Endothelial cell of umbilical vein (primary cell): Measurements from ENCODE around the gene UBTD2. TPM values are rescaled to one million over a fixed set of nuclear protein-coding genes. Genes with fewer than 3 reads are reported as not detected.

Source experiments
- BruUV-seq: library from RNA; stranded (reverse); fragments of 400-500 nt; replicated peaks from 2 replicates; lab custom pipeline; 2021; lab: Mats Ljungman, UMichigan
- CTCF ChIA-PET: fragments of 300-600, 350-600 bp; sonication (Branson Sonifier 250); formaldehyde crosslinking; loops from one replicate; lab custom pipeline; 2021; ENCODE audit warnings: antibody characterized with exemption, inconsistent platforms; lab: Charles Lee
- POLR2A ChIA-PET: fragments of 300-600, 350-600 bp; sonication (Branson Sonifier 250); formaldehyde crosslinking; loops from one replicate; lab custom pipeline; 2021; ENCODE audit warnings: antibody characterized with exemption, inconsistent platforms; lab: Charles Lee
- DNase-seq: peaks from one replicate; pipeline ENCODE4 v3.0.0-alpha.2; 2011; ENCODE audit warnings: low read depth, low spot score
- FAIRE-seq: peaks from 2 replicates; lab custom pipeline; 2011; peaks lifted over from hg19 to GRCh38; lab: Jason Lieb, UNC
- H2AFZ ChIP-seq: 2 replicates; pipeline ENCODE4 v1.6.0; 2012; ENCODE audit warnings: low read depth, low read length, control low read depth, inconsistent platforms
- H3K27ac ChIP-seq: 2 replicates; pipeline ENCODE4 v1.5.1; 2011; ENCODE audit warnings: low read depth, mild to moderate bottlenecking, control low read depth, low read length, moderate library complexity; ENCODE audit not compliant: insufficient read depth
- H3K27me3 ChIP-seq, 2 experiments: 2 replicates each; pipeline versions ENCODE4 v1.6.0 to v1.6.1; 2011; ENCODE audit warnings: low read length in 2 of 2, mixed read lengths in 1 of 2; ENCODE audit not compliant: control insufficient read depth in 2 of 2, insufficient read depth in 2 of 2
- H3K36me3 ChIP-seq, 2 experiments: 2 replicates in 1 of 2; 3 replicates in 1 of 2; pipeline ENCODE4 v1.5.1; 2011; ENCODE audit warnings: low read length in 2 of 2, mild to moderate bottlenecking in 1 of 2, moderate library complexity in 1 of 2; ENCODE audit not compliant: control insufficient read depth in 2 of 2, insufficient read depth in 2 of 2; ENCODE audit errors: extremely low read depth in 1 of 2
- H3K4me1 ChIP-seq: 3 replicates; pipeline ENCODE4 v1.5.1; 2011; ENCODE audit warnings: mild to moderate bottlenecking, low read length; ENCODE audit not compliant: control insufficient read depth, insufficient read depth; ENCODE audit errors: extremely low read depth
- H3K4me2 ChIP-seq: 2 replicates; pipeline ENCODE4 v1.6.1; 2011; ENCODE audit warnings: low read length, control low read depth, mixed read lengths; ENCODE audit not compliant: insufficient read depth
- H3K4me3 ChIP-seq, 3 experiments: fragments of 200-600 bp in 1 of 3; sonication (generic), shearing (Covaris generic) in 1 of 3; replicated peaks in 1 of 3; 2 replicates each; pipeline ENCODE4 v1.5.1; 2011 to 2016; ENCODE audit warnings: control low read depth in 3 of 3, low read length in 3 of 3, mild to moderate bottlenecking in 2 of 3, inconsistent platforms in 1 of 3, low read depth in 1 of 3, moderate library complexity in 1 of 3; ENCODE audit not compliant: insufficient read depth in 1 of 3
- H3K79me2 ChIP-seq: 2 replicates; pipeline ENCODE4 v1.6.0; 2012; ENCODE audit warnings: low read length, inconsistent platforms; ENCODE audit not compliant: control insufficient read depth, insufficient read depth
- H3K9ac ChIP-seq: replicated peaks from 2 replicates; pipeline ENCODE3; 2011; ENCODE audit warnings: low read length, control low read depth; ENCODE audit not compliant: insufficient read depth; ENCODE audit errors: extremely low read depth
- H3K9me1 ChIP-seq: replicated peaks from 3 replicates; pipeline ENCODE4 v1.6.0; 2011; ENCODE audit warnings: mild to moderate bottlenecking, low read length; ENCODE audit not compliant: control insufficient read depth, insufficient read depth; ENCODE audit errors: extremely low read depth
- H3K9me3 ChIP-seq: replicated peaks from 2 replicates; pipeline ENCODE4 v1.5.1; 2012; ENCODE audit warnings: low read length, inconsistent platforms; ENCODE audit not compliant: control insufficient read depth, insufficient read depth
- H4K20me1 ChIP-seq: replicated peaks from 2 replicates; pipeline ENCODE3; 2011; ENCODE audit warnings: mild to moderate bottlenecking, low read length; ENCODE audit not compliant: control insufficient read depth, insufficient read depth; ENCODE audit errors: extremely low read depth
- CTCF ChIP-seq, 2 donors: IDR thresholded peaks; 1 replicate in 1 of 2; 2 replicates in 1 of 2; pipeline ENCODE4 v1.5.1; 2011; ENCODE audit warnings: low read length in 2 of 2, mild to moderate bottlenecking in 2 of 2, moderate library complexity in 2 of 2, control low read depth in 1 of 2, inconsistent platforms in 1 of 2, low read depth in 1 of 2; ENCODE audit not compliant: insufficient read depth in 1 of 2; ENCODE audit errors: extremely low read depth in 1 of 2
- EZH2 ChIP-seq: IDR thresholded peaks from 2 replicates; pipeline ENCODE4 v1.6.1; 2012; ENCODE audit warnings: borderline replicate concordance, low read depth, mild to moderate bottlenecking, moderate library complexity, low read length, inconsistent platforms; ENCODE audit not compliant: severe bottlenecking
- FOS ChIP-seq: IDR thresholded peaks from 2 replicates; pipeline ENCODE4 v1.6.1; 2011; ENCODE audit warnings: mild to moderate bottlenecking, low read length, moderate library complexity, borderline replicate concordance; ENCODE audit not compliant: insufficient read depth
- GATA2 ChIP-seq: IDR thresholded peaks from 2 replicates; pipeline ENCODE4 v1.7.0; 2011; ENCODE audit warnings: low read depth, mild to moderate bottlenecking, moderate library complexity, mixed read lengths, low read length; ENCODE audit not compliant: insufficient read length, insufficient read depth
- JUN ChIP-seq: IDR thresholded peaks from 2 replicates; pipeline ENCODE4 v1.6.1; 2011; ENCODE audit warnings: borderline replicate concordance, low read depth; ENCODE audit not compliant: insufficient read length, insufficient read depth
- MAX ChIP-seq: IDR thresholded peaks from 2 replicates; pipeline ENCODE4 v1.6.1; 2011; ENCODE audit not compliant: insufficient read depth, insufficient read length
- MYC ChIP-seq: IDR thresholded peaks from one replicate; pipeline ENCODE4 v1.6.1; 2011; ENCODE audit warnings: mild to moderate bottlenecking, low read depth, low read length
- POLR2A ChIP-seq: IDR thresholded peaks from 2 replicates; pipeline ENCODE4 v1.6.1; 2012; ENCODE audit warnings: low read depth, mild to moderate bottlenecking, control low read depth, low read length
- POLR2AphosphoS5 ChIP-seq: IDR thresholded peaks from 2 replicates; pipeline ENCODE4 v1.6.1; 2012; ENCODE audit warnings: low read depth, mild to moderate bottlenecking, control low read depth, low read length, moderate library complexity; ENCODE audit not compliant: insufficient read depth
- dilution Hi-C: fragments of 300-500 bp; cut with MboI; formaldehyde crosslinking; loops from one replicate; pipeline ENCODE4 v1.15.0; 2019; ENCODE audit warnings: low sequenced_read_pairs; ENCODE audit not compliant: extremely low pct_ligation_motif_present
- intact Hi-C: fragments of 100-400 bp; cut with micrococcal nuclease; formaldehyde crosslinking; loops from one replicate; pipeline ENCODE4 v1.10.0; 2022
- polyA plus RNA-seq, 4 experiments: library from polyadenylated mRNA; depleted of rRNA in 3 of 4; stranded (reverse) in 3 of 4; unstranded in 1 of 4; fragments of >200 nt; gene quantifications; 2 replicates each; pipeline versions ENCODE4 v1.2.1 to v1.2.3, GENCODE V29; 2011 to 2012; ENCODE audit warnings: missing spikeins in 1 of 4
- total RNA-seq: library from RNA; stranded (reverse); gene quantifications from 2 replicates; pipeline ENCODE4 v1.2.3, GENCODE V29; 2021

Gene UBTD2
- total and polyA plus RNA-seq, 2 donors (not counting 3 experiments of a cell fraction or from before 2014, with no cell fraction given), result 10.1 to 22.6 TPM

GRCh38 chr5:172200476-172200875 is 83.1 kb downstream of the UBTD2 start:
- DNase-seq, result no peak
- H3K9me3 ChIP-seq, result no peaks in the 10 kb centered on the region
- no peaks in the 10 kb centered on the region for H3K79me2 ChIP-seq
- no peaks in the 10 kb centered on the region for H4K20me1 ChIP-seq
- H3K27me3 ChIP-seq, result no peaks in the 10 kb centered on the region
- intact Hi-C loops (no loop called here), dilution Hi-C loops (no loop called here)
- no peak overlapping the region for H3K27ac ChIP-seq
- FAIRE-seq, result no peak
- H2AFZ ChIP-seq, result no peak overlapping the region
- TF ChIP-seq GATA2, result no peak
- no peak for TF ChIP-seq CTCF (IDR thresholded peaks at IDR 0.05; ENCODE audit: extremely low read depth in 1 of 2, insufficient read depth in 1 of 2, low read depth in 1 of 2, low read length in 2 of 2)
- no peak for TF ChIP-seq FOS
- no peak for TF ChIP-seq POLR2A
- no peak for TF ChIP-seq POLR2AphosphoS5
- no peak for TF ChIP-seq JUN
- TF ChIP-seq EZH2, result no peak
- no peak for TF ChIP-seq MYC
- TF ChIP-seq MAX, result no peak
- no peaks in the 10 kb centered on the region for H3K9me1 ChIP-seq
- no peak overlapping the region for H3K9ac ChIP-seq
- H3K4me2 ChIP-seq, result no peak overlapping the region
- BruUV-seq, result no TSS peak
- no peaks in the 10 kb centered on the region for H3K36me3 ChIP-seq
- CTCF ChIA-PET, result interaction anchor here (0.6 kb wide), 1 partner anchor 182 kb away, joined by 3 read pairs; no protein-coding TSS in a partner anchor
- POLR2A ChIA-PET, result no interaction called here
- no peak overlapping the region for H3K4me3 ChIP-seq
- no peaks in the 10 kb centered on the region for H3K4me1 ChIP-seq
